Glutamatergic neuron (in vitro differentiated cells): ENCODE measurements around the gene PTK7. TPM values are rescaled to one million over a fixed set of nuclear protein-coding genes. Genes with fewer than 3 reads are reported as not detected.
A peak's percentile ranks its signal among the peaks of the same experiment; 100 is the strongest.

Experiments
- DNase-seq: peaks from one replicate; pipeline ENCODE4 v3.0.0; 2022
- H3K27ac Mint-ChIP-seq: one replicate; pipeline ENCODE4 v1.8.0; 2020; ENCODE audit warnings: mild to moderate bottlenecking, mixed read lengths, inconsistent platforms; ENCODE audit not compliant: unreplicated experiment
- H3K27me3 Mint-ChIP-seq: one replicate; pipeline ENCODE4 v1.8.0; 2020; ENCODE audit warnings: mild to moderate bottlenecking, moderate library complexity, mixed read lengths, inconsistent platforms; ENCODE audit not compliant: unreplicated experiment
- H3K36me3 Mint-ChIP-seq: one replicate; pipeline ENCODE4 v1.8.0; 2020; ENCODE audit warnings: mild to moderate bottlenecking, mixed read lengths, inconsistent platforms; ENCODE audit not compliant: unreplicated experiment
- H3K4me1 Mint-ChIP-seq: one replicate; pipeline ENCODE4 v1.8.0; 2020; ENCODE audit warnings: mild to moderate bottlenecking, low read depth, mixed read lengths, inconsistent platforms; ENCODE audit not compliant: unreplicated experiment
- H3K4me3 Mint-ChIP-seq: one replicate; pipeline ENCODE4 v1.8.0; 2020; ENCODE audit warnings: mild to moderate bottlenecking, mixed read lengths, inconsistent platforms; ENCODE audit not compliant: unreplicated experiment
- H3K9me3 Mint-ChIP-seq: one replicate; pipeline ENCODE4 v1.8.0; 2020; ENCODE audit warnings: mild to moderate bottlenecking, moderate library complexity, mixed read lengths, inconsistent platforms; ENCODE audit not compliant: unreplicated experiment
- CTCF ChIP-seq: fragments of 200-600 bp; sonication (generic); IDR thresholded peaks from one replicate; pipeline ENCODE4 v1.5.0; 2021; ENCODE audit not compliant: partially characterized antibody, unreplicated experiment
- total RNA-seq: library from RNA; stranded (reverse); fragmentation: NEBNext Ultra II Directional; extraction: Animal tissue kit (Norgen Biotek cat#: 25700); gene quantifications from one replicate; pipeline ENCODE4 v1.2.1, GENCODE V29; 2021; ENCODE audit not compliant: unreplicated experiment

PTK7 gene
- total RNA-seq, 1 donor from 2014 or later = 166 TPM

- Mint-ChIP-seq H3K36me3 (peaks cover 11% of the 10 kb centered on the region), H3K4me1 (peaks cover 13% of the 10 kb centered on the region), H3K4me3 (peak overlapping the region; percentile 96), H3K27ac (peak overlapping the region; percentile 71), H3K27me3 (peaks cover 13% of the 10 kb centered on the region), H3K9me3 (peaks cover 2% of the 10 kb centered on the region)
- no peak for TF ChIP-seq CTCF
- DNase-seq = no peak
These were observed 105.5 kb downstream of the PTK7 start for GRCh38 chr6:43181621-43181941.

GRCh38 chr6:43181942-43182860 is 106.1 kb downstream of the PTK7 start, which contains the start of gene CUL9:
TSS of gene CUL9 (plus strand) at chr6:43182196. CDS start at chr6:43184311, 2,115 bp downstream.
- peaks cover 13% of the 10 kb centered on the region for H3K4me1 Mint-ChIP-seq
- DNase-seq = peak; percentile 77
- H3K27me3 Mint-ChIP-seq = peaks cover 13% of the 10 kb centered on the region
- H3K9me3 Mint-ChIP-seq = peaks cover 2% of the 10 kb centered on the region
- peak within 1 kb of the TSS; percentile 96 for H3K4me3 Mint-ChIP-seq
- peak within 1 kb of the TSS; percentile 71 for H3K27ac Mint-ChIP-seq
- TF ChIP-seq CTCF = no peak
- peaks cover 11% of the 10 kb centered on the region for H3K36me3 Mint-ChIP-seq

- H3K4me3 Mint-ChIP-seq = peak overlapping the region; percentile 96
- peaks cover 13% of the 10 kb centered on the region for H3K4me1 Mint-ChIP-seq
- peaks cover 11% of the 10 kb centered on the region for H3K36me3 Mint-ChIP-seq
- DNase-seq = no peak
- H3K9me3 Mint-ChIP-seq = peaks cover 2% of the 10 kb centered on the region
- peaks cover 12% of the 10 kb centered on the region for H3K27me3 Mint-ChIP-seq
- no peak for TF ChIP-seq CTCF
- H3K27ac Mint-ChIP-seq = no peak overlapping the region
These were observed 107.3 kb downstream of the PTK7 start for GRCh38 chr6:43183441-43183840.

- H3K36me3 Mint-ChIP-seq = peaks cover 11% of the 10 kb centered on the region
- peaks cover 13% of the 10 kb centered on the region for H3K4me1 Mint-ChIP-seq
- TF ChIP-seq CTCF = no peak
- peaks cover 12% of the 10 kb centered on the region for H3K27me3 Mint-ChIP-seq
- H3K9me3 Mint-ChIP-seq = peaks cover 2% of the 10 kb centered on the region
- H3K27ac Mint-ChIP-seq = peak overlapping the region; percentile 11
- no peak overlapping the region for H3K4me3 Mint-ChIP-seq
- DNase-seq = no peak
These were observed 108.3 kb downstream of the PTK7 start for GRCh38 chr6:43184268-43184985.
